ENCODE data around the gene PCDHGA3. TPM values are rescaled to one million over a fixed set of nuclear protein-coding genes. Genes with fewer than 3 reads are reported as not detected.
A peak's percentile ranks its signal among the peaks of the same experiment; 100 is the strongest.

PCDHGA3 gene
- total RNA-seq, 1 experiment from 2014 or later = 1.3 TPM

DNA sequence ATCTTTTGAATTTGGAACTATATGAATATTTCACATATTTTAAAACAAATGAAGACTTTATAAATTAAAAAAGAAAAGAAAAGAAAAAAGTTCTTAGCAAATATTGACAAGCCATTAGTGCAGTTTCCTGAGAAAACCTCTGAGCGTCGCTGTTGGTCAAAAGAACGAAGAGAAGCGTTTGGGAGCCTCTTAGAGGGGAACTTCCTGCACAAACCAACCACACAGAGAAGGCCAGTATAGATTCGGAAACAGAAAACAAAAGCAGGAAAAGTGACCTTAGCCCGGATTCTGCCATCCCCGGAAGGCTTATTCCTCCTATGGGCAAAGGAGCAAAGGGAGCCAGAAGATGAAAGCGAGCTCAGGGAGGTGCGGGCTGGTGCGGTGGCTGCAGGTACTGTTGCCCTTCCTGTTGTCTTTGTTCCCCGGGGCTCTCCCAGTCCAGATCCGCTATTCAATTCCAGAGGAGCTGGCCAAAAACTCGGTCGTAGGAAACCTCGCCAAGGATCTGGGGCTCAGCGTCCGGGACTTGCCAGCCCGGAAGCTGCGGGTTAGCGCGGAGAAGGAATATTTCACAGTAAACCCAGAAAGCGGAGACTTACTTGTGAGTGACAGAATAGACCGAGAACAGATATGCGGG lies 16.3 kb downstream of the PCDHGA3 start, which contains the start of gene PCDHGB2 (continued):
- TF ChIP-seq KAT7 (CRISPR knock-in tag; IDR thresholded peaks at IDR 0.05; ENCODE audit: borderline replicate concordance) = no peak

DNA sequence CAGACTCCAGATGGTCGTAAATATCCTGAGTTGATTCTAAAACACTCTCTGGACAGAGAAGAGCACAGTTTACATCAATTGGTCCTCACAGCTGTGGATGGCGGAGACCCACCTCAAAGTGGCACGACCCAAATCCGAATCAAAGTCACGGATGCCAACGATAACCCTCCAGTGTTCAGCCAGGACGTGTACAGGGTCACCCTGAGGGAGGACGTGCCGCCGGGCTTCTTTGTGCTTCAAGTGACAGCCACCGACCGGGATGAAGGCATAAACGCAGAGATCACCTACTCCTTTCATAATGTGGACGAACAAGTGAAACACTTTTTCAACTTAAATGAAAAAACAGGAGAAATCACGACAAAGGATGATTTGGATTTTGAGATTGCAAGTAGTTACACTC lies 17.1 kb downstream of the PCDHGA3 start:
- ATAC-seq (no peak), DNase-seq (ENCODE audit: low spot score) (no peak)
- TF ChIP-seq NFATC4 (CRISPR knock-in tag; IDR thresholded peaks at IDR 0.05) = no peak
- TF ChIP-seq, protein P1, sequence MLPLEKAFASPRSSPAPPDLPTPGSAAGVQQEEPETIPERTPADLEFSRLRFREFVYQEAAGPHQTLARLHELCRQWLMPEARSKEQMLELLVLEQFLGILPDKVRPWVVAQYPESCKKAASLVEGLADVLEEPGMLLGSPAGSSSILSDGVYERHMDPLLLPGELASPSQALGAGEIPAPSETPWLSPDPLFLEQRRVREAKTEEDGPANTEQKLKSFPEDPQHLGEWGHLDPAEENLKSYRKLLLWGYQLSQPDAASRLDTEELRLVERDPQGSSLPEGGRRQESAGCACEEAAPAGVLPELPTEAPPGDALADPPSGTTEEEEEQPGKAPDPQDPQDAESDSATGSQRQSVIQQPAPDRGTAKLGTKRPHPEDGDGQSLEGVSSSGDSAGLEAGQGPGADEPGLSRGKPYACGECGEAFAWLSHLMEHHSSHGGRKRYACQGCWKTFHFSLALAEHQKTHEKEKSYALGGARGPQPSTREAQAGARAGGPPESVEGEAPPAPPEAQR (CRISPR knock-in tag; IDR thresholded peaks at IDR 0.05) = no peak
- peaks cover 64% of the 10 kb centered on the region for H3K9me3 Mint-ChIP-seq
- ChIA-PET POLR2A (no interaction called here), CTCF (interaction anchor here (0.7 to 1.6 kb wide), 24 partner anchors 9 to 207 kb away, joined by 3 to 16 read pairs (median 5); partner anchors contain the start of genes PCDHB14, PCDHB15, PCDHB16 and PCDHGA1)
- no peak overlapping the region for H3K4me3 Mint-ChIP-seq
- peaks cover 18% of the 10 kb centered on the region for H3K27me3 Mint-ChIP-seq (ENCODE audit: low read depth)
- peaks cover 68% of the 10 kb centered on the region for H3K36me3 Mint-ChIP-seq
- no peak overlapping the region for H3K27ac Mint-ChIP-seq
- H3K4me1 Mint-ChIP-seq = peaks cover 27% of the 10 kb centered on the region

DNA sequence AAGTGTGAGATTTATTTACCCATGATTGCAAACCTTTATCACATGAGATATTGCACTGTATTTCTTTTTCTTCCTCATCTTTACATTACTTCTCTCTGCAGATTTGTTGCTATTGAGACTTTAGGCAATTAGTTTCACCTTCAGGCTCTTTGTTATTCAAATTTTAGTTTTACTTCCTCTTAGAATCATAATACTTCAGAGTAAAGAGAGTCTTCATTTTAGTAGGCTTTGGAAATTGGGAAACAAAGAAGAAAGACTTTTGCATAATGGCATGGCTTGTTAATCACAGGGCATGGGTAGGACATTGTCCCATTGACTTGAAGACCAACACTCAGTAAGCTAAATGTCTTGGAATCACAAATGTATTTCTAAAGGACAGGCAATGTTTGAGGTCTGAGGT lies 19.1 kb downstream of the PCDHGA3 start:
- Mint-ChIP-seq H3K36me3 (peaks cover 65% of the 10 kb centered on the region), H3K9me3 (peaks cover 60% of the 10 kb centered on the region)

DNA sequence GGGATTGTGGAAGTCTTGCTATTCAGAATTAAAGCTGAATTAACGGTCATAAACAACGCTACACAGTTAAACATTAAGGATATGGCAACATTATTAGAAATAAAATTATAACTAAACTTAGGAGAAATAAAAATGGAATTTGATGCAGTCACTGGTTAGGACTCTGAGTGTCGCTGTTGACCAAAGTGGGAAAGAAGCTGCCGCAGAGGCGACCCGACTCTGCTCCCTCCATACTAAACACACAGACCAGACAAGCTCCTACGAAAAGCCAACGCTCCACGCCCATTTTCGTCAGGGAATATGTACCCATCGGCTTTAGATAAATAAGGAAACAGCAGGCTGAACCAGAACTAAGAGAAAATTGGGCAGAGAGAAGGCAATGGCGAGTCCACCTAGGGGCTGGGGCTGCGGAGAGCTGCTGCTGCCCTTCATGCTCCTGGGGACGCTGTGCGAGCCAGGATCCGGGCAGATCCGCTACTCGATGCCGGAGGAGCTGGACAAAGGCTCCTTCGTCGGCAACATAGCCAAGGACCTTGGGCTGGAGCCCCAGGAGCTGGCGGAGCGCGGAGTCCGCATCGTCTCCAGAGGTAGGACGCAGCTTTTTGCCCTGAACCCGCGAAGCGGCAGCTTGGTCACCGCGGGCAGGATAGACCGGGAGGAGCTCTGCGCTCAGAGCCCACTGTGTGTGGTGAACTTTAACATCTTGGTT lies 20.5 kb downstream of the PCDHGA3 start, which contains the start of gene PCDHGA5:
PCDHGA5 (plus strand) TSS at position 211 of the 709 bp plus-strand sequence; CDS start at position 380, 169 bp downstream.
- Mint-ChIP-seq H3K4me1 (peaks cover 27% of the 10 kb centered on the region), H3K36me3 (peaks cover 65% of the 10 kb centered on the region), H3K4me3 (peak within 1 kb of the TSS; percentile 2; the same call in 1 of the 2 replicates), H3K27ac (no peak within 1 kb of the TSS), H3K9me3 (peaks cover 60% of the 10 kb centered on the region), H3K27me3 (ENCODE audit: low read depth) (peaks cover 21% of the 10 kb centered on the region)
- ATAC-seq (no peak), DNase-seq (ENCODE audit: low spot score) (no peak)
- TF ChIP-seq, protein P2, sequence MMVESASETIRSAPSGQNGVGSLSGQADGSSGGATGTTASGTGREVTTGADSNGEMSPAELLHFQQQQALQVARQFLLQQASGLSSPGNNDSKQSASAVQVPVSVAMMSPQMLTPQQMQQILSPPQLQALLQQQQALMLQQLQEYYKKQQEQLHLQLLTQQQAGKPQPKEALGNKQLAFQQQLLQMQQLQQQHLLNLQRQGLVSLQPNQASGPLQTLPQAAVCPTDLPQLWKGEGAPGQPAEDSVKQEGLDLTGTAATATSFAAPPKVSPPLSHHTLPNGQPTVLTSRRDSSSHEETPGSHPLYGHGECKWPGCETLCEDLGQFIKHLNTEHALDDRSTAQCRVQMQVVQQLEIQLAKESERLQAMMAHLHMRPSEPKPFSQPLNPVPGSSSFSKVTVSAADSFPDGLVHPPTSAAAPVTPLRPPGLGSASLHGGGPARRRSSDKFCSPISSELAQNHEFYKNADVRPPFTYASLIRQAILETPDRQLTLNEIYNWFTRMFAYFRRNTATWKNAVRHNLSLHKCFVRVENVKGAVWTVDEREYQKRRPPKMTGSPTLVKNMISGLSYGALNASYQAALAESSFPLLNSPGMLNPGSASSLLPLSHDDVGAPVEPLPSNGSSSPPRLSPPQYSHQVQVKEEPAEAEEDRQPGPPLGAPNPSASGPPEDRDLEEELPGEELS (CRISPR knock-in tag; IDR thresholded peaks at IDR 0.05) = no peak
- TF ChIP-seq EMX1 (CRISPR knock-in tag; IDR thresholded peaks at IDR 0.05) (no peak), ESRRA (CRISPR knock-in tag; IDR thresholded peaks at IDR 0.05; ENCODE audit: borderline replicate concordance) (no peak), OVOL2 (CRISPR knock-in tag; IDR thresholded peaks at IDR 0.05; ENCODE audit: borderline replicate concordance) (no peak), ZNF263 (CRISPR knock-in tag; IDR thresholded peaks at IDR 0.05; ENCODE audit: low read depth) (no peak), NFYB (CRISPR knock-in tag; conservative IDR thresholded peaks at IDR 0.05; ENCODE audit: low read depth) (no peak)
- ChIA-PET CTCF (interaction anchor here (0.5 to 2.1 kb wide), 17 partner anchors 10 to 203 kb away, joined by 3 to 11 read pairs (median 4); partner anchors contain the start of genes PCDHB10, PCDHB11, PCDHB14 and PCDHB15), POLR2A (no interaction called here)

More for the DNA sequence above, 19.1 kb downstream of the PCDHGA3 start:
- Mint-ChIP-seq H3K4me3 (peak overlapping the region; percentile 2; the same call in 1 of the 2 replicates), H3K27ac (no peak overlapping the region), H3K4me1 (peaks cover 27% of the 10 kb centered on the region), H3K27me3 (ENCODE audit: low read depth) (peaks cover 21% of the 10 kb centered on the region)
- POLR2A ChIA-PET = no interaction called here
- CTCF ChIA-PET = interaction anchor here (0.8 to 1.3 kb wide), 5 partner anchors 25 to 201 kb away, joined by 3 to 5 read pairs (median 3); partner anchors contain the start of genes PCDHB14, PCDHB15 and PCDHGB4
- TF ChIP-seq, protein P3, sequence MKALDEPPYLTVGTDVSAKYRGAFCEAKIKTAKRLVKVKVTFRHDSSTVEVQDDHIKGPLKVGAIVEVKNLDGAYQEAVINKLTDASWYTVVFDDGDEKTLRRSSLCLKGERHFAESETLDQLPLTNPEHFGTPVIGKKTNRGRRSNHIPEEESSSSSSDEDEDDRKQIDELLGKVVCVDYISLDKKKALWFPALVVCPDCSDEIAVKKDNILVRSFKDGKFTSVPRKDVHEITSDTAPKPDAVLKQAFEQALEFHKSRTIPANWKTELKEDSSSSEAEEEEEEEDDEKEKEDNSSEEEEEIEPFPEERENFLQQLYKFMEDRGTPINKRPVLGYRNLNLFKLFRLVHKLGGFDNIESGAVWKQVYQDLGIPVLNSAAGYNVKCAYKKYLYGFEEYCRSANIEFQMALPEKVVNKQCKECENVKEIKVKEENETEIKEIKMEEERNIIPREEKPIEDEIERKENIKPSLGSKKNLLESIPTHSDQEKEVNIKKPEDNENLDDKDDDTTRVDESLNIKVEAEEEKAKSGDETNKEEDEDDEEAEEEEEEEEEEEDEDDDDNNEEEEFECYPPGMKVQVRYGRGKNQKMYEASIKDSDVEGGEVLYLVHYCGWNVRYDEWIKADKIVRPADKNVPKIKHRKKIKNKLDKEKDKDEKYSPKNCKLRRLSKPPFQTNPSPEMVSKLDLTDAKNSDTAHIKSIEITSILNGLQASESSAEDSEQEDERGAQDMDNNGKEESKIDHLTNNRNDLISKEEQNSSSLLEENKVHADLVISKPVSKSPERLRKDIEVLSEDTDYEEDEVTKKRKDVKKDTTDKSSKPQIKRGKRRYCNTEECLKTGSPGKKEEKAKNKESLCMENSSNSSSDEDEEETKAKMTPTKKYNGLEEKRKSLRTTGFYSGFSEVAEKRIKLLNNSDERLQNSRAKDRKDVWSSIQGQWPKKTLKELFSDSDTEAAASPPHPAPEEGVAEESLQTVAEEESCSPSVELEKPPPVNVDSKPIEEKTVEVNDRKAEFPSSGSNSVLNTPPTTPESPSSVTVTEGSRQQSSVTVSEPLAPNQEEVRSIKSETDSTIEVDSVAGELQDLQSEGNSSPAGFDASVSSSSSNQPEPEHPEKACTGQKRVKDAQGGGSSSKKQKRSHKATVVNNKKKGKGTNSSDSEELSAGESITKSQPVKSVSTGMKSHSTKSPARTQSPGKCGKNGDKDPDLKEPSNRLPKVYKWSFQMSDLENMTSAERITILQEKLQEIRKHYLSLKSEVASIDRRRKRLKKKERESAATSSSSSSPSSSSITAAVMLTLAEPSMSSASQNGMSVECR (CRISPR knock-in tag; IDR thresholded peaks at IDR 0.05; ENCODE audit: borderline replicate concordance) = no peak
- no peak for TF ChIP-seq SOX15 (CRISPR knock-in tag; IDR thresholded peaks at IDR 0.05)
- TF ChIP-seq NFATC4 (CRISPR knock-in tag; IDR thresholded peaks at IDR 0.05) = no peak
- TF ChIP-seq ZBTB21 (CRISPR knock-in tag; IDR thresholded peaks at IDR 0.05; ENCODE audit: borderline replicate concordance) = no peak
- no peak for ATAC-seq
- DNase-seq (ENCODE audit: low spot score) = no peak
